Ascending aorta (tissue), 2 donors: ENCODE results near the gene PGGHG. TPM values are rescaled to one million over a fixed set of nuclear protein-coding genes. Genes with fewer than 3 reads are reported as not detected.
"Not testable (repeated sequence)": the region's sequence is repeated elsewhere in the genome, so short reads cannot be mapped to it uniquely, and the experiment has no call there.

Experiments
- DNase-seq, 2 donors: peaks; one replicate each; pipeline ENCODE4 v3.0.0-alpha.2; 2019; ENCODE audit warnings: low spot score in 2 of 2
- H3K27ac ChIP-seq, 2 donors: fragments of 200-600 bp; sonication (generic); one replicate each; pipeline ENCODE4 v1.5.1; 2016 to 2017; ENCODE audit warnings: mild to moderate bottlenecking in 1 of 2
- H3K27me3 ChIP-seq: fragments of 200-600 bp; sonication (generic); one replicate; pipeline ENCODE4 v1.5.1; 2017
- H3K36me3 ChIP-seq, 2 donors: fragments of 200-600 bp; sonication (generic); one replicate each; pipeline ENCODE4 v1.5.1; 2016
- H3K4me1 ChIP-seq, 2 donors: fragments of 200-600 bp; sonication (generic); one replicate each; pipeline ENCODE4 v1.5.1; 2016 to 2017; ENCODE audit warnings: mild to moderate bottlenecking in 1 of 2
- H3K4me3 ChIP-seq, 2 donors: fragments of 200-600 bp; sonication (generic); one replicate each; pipeline ENCODE4 v1.5.1; 2016 to 2017; ENCODE audit warnings: mild to moderate bottlenecking in 1 of 2
- H3K9me3 ChIP-seq, 2 donors: fragments of 200-600 bp; sonication (generic); one replicate each; pipeline ENCODE4 v1.5.1; 2016
- intact Hi-C: fragments of 100-400 bp; cut with DNase I; formaldehyde crosslinking; loops from one replicate; pipeline ENCODE4 v1.15.1; 2023
- total RNA-seq: library from RNA; depleted of rRNA; stranded (reverse); fragments of >200 nt; gene quantifications from one replicate; pipeline ENCODE4 v1.1.0, GENCODE V29; 2016
- TF ChIP-seq, protein P1 (sequence below), 3 experiments: fragments of 200-600 bp in 2 of 3; fragments of 450-650 bp in 1 of 3; sonication (generic) in 2 of 3; IDR thresholded peaks; one replicate each; pipeline ENCODE4 v1.5.1; 2016 to 2019; ENCODE audit warnings: antibody characterized with exemption in 3 of 3, mild to moderate bottlenecking in 1 of 3, moderate library complexity in 1 of 3

The PGGHG gene
- total RNA-seq, 1 donor from 2014 or later = 155 TPM

- no peaks in the 10 kb centered on the region for H3K36me3 ChIP-seq
- DNase-seq = no peak
- TF ChIP-seq, protein P1, sequence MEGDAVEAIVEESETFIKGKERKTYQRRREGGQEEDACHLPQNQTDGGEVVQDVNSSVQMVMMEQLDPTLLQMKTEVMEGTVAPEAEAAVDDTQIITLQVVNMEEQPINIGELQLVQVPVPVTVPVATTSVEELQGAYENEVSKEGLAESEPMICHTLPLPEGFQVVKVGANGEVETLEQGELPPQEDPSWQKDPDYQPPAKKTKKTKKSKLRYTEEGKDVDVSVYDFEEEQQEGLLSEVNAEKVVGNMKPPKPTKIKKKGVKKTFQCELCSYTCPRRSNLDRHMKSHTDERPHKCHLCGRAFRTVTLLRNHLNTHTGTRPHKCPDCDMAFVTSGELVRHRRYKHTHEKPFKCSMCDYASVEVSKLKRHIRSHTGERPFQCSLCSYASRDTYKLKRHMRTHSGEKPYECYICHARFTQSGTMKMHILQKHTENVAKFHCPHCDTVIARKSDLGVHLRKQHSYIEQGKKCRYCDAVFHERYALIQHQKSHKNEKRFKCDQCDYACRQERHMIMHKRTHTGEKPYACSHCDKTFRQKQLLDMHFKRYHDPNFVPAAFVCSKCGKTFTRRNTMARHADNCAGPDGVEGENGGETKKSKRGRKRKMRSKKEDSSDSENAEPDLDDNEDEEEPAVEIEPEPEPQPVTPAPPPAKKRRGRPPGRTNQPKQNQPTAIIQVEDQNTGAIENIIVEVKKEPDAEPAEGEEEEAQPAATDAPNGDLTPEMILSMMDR (IDR thresholded peaks at IDR 0.05) = no peak
- H3K4me1 ChIP-seq = peaks cover 0 to 10% of the 10 kb centered on the region in 2 donors
- H3K4me3 ChIP-seq = peak overlapping the region; percentile 47 to 62
- H3K9me3 ChIP-seq = no peaks in the 10 kb centered on the region
- H3K27ac ChIP-seq = peak overlapping the region; percentile 6 to 66
- intact Hi-C loops = no loop called here
- H3K27me3 ChIP-seq = no peaks in the 10 kb centered on the region
Measured at GRCh38 chr11:316031-316701, 27.2 kb downstream of the PGGHG start.

DNA sequence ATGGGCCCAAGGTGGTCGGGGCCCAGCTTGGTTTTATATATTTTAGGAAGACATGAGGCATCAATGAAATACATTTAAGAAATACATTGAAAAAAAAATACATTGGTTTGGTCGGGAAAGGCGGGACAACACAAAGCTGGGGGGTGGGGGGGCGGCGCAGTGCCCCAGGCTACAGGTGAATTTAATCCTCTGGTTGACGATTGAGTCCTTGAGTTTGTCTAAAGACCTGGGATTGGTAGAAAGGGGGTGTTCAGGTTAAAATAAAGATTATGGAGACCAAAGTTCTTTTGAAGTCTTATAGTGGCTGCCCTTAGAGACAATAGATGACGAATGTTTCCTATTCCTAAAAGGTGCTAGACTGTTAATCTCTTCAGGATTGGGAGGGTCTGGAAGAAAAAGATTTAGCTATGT lies 28.0 kb downstream of the PGGHG start:
- H3K36me3 ChIP-seq = no peaks in the 10 kb centered on the region
- TF ChIP-seq, protein P1 (IDR thresholded peaks at IDR 0.05) = no peak
- H3K9me3 ChIP-seq = no peaks in the 10 kb centered on the region
- H3K27ac ChIP-seq = peak overlapping the region; percentile 61 to 66
- H3K27me3 ChIP-seq = no peaks in the 10 kb centered on the region
- intact Hi-C loops = no loop called here
- no peak for DNase-seq
- H3K4me3 ChIP-seq = peak overlapping the region; percentile 47 to 53
- peaks cover 0 to 7% of the 10 kb centered on the region in 2 donors for H3K4me1 ChIP-seq

- H3K4me1 ChIP-seq, H3K36me3 ChIP-seq, DNase-seq, intact Hi-C loops, H3K9me3 ChIP-seq, H3K27me3 ChIP-seq: not testable (repeated sequence)
- H3K4me3 ChIP-seq = peak overlapping the region in 1 of 2 donors; percentile 53
- H3K27ac ChIP-seq = peak overlapping the region; percentile 45 to 61
Measured at GRCh38 chr11:317668-318404, 28.9 kb downstream of the PGGHG start.

- H3K36me3 ChIP-seq, H3K9me3 ChIP-seq, H3K4me1 ChIP-seq, H3K27me3 ChIP-seq, DNase-seq, intact Hi-C loops: not testable (repeated sequence)
- H3K27ac ChIP-seq = peak overlapping the region; percentile 92 to 94
- peak overlapping the region; percentile 51 to 83 for H3K4me3 ChIP-seq
Measured at GRCh38 chr11:318405-319120, 29.6 kb downstream of the PGGHG start.

DNA sequence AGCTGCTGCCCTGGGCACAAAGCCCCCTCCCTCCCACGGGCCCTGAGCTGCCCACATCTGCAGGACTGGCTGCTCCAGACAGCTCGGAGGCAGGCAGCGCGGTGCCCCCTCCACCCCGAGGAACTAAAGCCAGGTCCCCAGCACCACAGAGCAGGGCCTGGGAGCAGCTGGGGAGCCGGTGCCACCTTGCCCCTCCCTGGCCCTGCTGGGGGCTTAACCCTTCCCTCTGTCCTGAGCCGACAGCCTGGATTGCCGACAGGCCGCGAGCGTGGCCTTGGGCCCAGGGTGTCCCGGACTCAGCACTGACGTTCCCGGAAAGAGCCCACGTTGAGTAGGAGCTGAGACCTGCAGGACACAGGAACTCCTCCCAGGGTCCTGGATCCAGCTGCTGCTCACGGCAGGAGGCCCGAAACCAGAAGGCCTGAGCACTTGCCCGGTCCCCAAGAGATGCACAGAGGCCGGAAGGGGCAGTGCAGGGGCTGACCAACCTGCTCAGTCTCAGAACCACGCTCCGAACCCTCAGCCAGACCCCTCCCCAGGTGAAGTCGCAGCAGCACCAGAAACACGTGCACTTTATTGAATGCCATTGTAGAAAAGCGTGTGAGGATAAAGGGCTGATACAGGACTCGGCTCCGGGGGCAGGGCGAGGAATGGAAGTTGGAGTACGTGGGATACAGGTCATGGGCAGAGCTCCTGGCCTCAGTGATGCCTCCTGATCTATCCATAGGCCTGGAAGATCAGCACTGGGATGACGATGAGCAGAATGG lies 30.4 kb downstream of the PGGHG start:
- DNase-seq = peak in 1 of 2 donors; percentile 72
- H3K27ac ChIP-seq = peak overlapping the region; percentile 92 to 94
- intact Hi-C loops = not testable (repeated sequence)

GRCh38 chr11:319888-320273 lies 31.0 kb downstream of the PGGHG start:
- intact Hi-C loops = loop anchor here (1.0 kb wide), 1 partner anchor 35 kb away; no protein-coding TSS in a partner anchor
- H3K4me3 ChIP-seq = peak overlapping the region; percentile 56 to 83
- H3K9me3 ChIP-seq, H3K36me3 ChIP-seq, H3K27me3 ChIP-seq, H3K4me1 ChIP-seq, DNase-seq: not testable (repeated sequence)
- peak overlapping the region; percentile 92 to 94 for H3K27ac ChIP-seq

More for the DNA sequence above, 30.4 kb downstream of the PGGHG start:
- peak overlapping the region; percentile 51 to 83 for H3K4me3 ChIP-seq
- not testable (repeated sequence) for H3K27me3 ChIP-seq, H3K9me3 ChIP-seq, H3K36me3 ChIP-seq, H3K4me1 ChIP-seq
- TF ChIP-seq, protein P1 (IDR thresholded peaks at IDR 0.05) = peak in 1 of 3 experiments; percentile 15
